ENCODE results near the gene KCP. TPM values are rescaled to one million over a fixed set of nuclear protein-coding genes. Genes with fewer than 3 reads are reported as not detected.

Gene KCP
- total RNA-seq, 8 experiments from 2014 or later, result 0.22 to 1.5 (median 0.32) TPM

GRCh38 chr7:128891110-128891941 is 19.2 kb downstream of the KCP start:
- peak in 6 of 8 experiments; percentile 6 to 28 (median 18) for ATAC-seq (replicated peaks in 6 of 8)
- 60% methylated on average over 2 of the region's 41 CpGs; no CpG with 5 or more reads in 9 of the 10 experiments for WGBS, 10 experiments
- in situ Hi-C loops (cut with MboI; ENCODE audit: low pct_unique_long_range_greater_than_20kb in 2 of 9, low sequenced_read_pairs in 9 of 9, unreplicated experiment in 9 of 9), result loop anchor here in 5 of 9 experiments (25.0 kb wide), 4 partner anchors 279 to 479 kb away; partner anchors contain the start of genes HILPDA (in 1 of the 5) and IMPDH1 (in 1 of the 5)
- Histone ChIP-seq H3K4me1 (replicated peaks in 1 of 2) (no peaks in the 10 kb centered on the region), H3K27ac (no peak overlapping the region), H3K4me3 (no peak overlapping the region)

GRCh38 chr7:128890306-128891109 is 20.0 kb downstream of the KCP start:
- in situ Hi-C loops (cut with MboI; ENCODE audit: low pct_unique_long_range_greater_than_20kb in 2 of 9, low sequenced_read_pairs in 9 of 9, unreplicated experiment in 9 of 9), result loop anchor here in 5 of 9 experiments (25.0 kb wide), 4 partner anchors 278 to 478 kb away; partner anchors contain the start of genes HILPDA (in 1 of the 5) and IMPDH1 (in 1 of the 5)
- ATAC-seq (replicated peaks in 6 of 8), result peak in 7 of 8 experiments; percentile 9 to 73 (median 29)
- H3K4me3 ChIP-seq, result no peak overlapping the region
- no peak overlapping the region for H3K27ac ChIP-seq
- no peaks in the 10 kb centered on the region for H3K4me1 ChIP-seq (replicated peaks in 1 of 2)
- 33 to 100% methylated on average over 1 of the region's 67 CpGs; no CpG with 5 or more reads in 8 of the 10 experiments for WGBS, 10 experiments

- Histone ChIP-seq H3K4me1 (replicated peaks in 1 of 2) (no peaks in the 10 kb centered on the region), H3K27ac (no peak overlapping the region), H3K4me3 (no peak overlapping the region)
- 34 to 80% (median 70%) methylated on average over 1 to 4 of the region's 8 CpGs; no CpG with 5 or more reads in 4 of the 10 experiments for WGBS, 10 experiments
- peak in 3 of 8 experiments; percentile 34 to 51 (median 46) for ATAC-seq (replicated peaks in 6 of 8)
- in situ Hi-C loops (cut with MboI; ENCODE audit: low pct_unique_long_range_greater_than_20kb in 2 of 9, low sequenced_read_pairs in 9 of 9, unreplicated experiment in 9 of 9), result loop anchor here in 5 of 9 experiments (25.0 kb wide), 4 partner anchors 277 to 477 kb away; partner anchors contain the start of genes HILPDA (in 1 of the 5) and IMPDH1 (in 1 of the 5)
These were observed 21.4 kb downstream of the KCP start for GRCh38 chr7:128889121-128889520.

- Histone ChIP-seq H3K4me3 (no peak overlapping the region), H3K27ac (no peak overlapping the region), H3K4me1 (replicated peaks in 1 of 2) (no peaks in the 10 kb centered on the region)
- WGBS, 10 experiments, result 50 to 100% methylated on average over 2 of the region's 11 CpGs; no CpG with 5 or more reads in 8 of the 10 experiments
- ATAC-seq (replicated peaks in 6 of 8), result no peak
- in situ Hi-C loops (cut with MboI; ENCODE audit: low pct_unique_long_range_greater_than_20kb in 2 of 9, low sequenced_read_pairs in 9 of 9, unreplicated experiment in 9 of 9), result loop anchor here in 5 of 9 experiments (25.0 kb wide), 4 partner anchors 276 to 476 kb away; partner anchors contain the start of genes HILPDA (in 1 of the 5) and IMPDH1 (in 1 of the 5)
These were observed 21.8 kb downstream of the KCP start for GRCh38 chr7:128888756-128889095.

GRCh38 chr7:128888039-128888755 is 22.3 kb downstream of the KCP start:
- in situ Hi-C loops (cut with MboI; ENCODE audit: low pct_unique_long_range_greater_than_20kb in 2 of 9, low sequenced_read_pairs in 9 of 9, unreplicated experiment in 9 of 9), result loop anchor here in 5 of 9 experiments (25.0 kb wide), 4 partner anchors 276 to 476 kb away; partner anchors contain the start of genes HILPDA (in 1 of the 5) and IMPDH1 (in 1 of the 5)
- no peak for ATAC-seq (replicated peaks in 6 of 8)
- Histone ChIP-seq H3K4me3 (no peak overlapping the region), H3K27ac (no peak overlapping the region), H3K4me1 (replicated peaks in 1 of 2) (no peaks in the 10 kb centered on the region)
- 0 to 100% (median 80%) methylated on average over 1 to 4 of the region's 7 CpGs; no CpG with 5 or more reads in 3 of the 10 experiments for WGBS, 10 experiments

- WGBS, 10 experiments, result 88 to 100% (median 95%) methylated on average over 1 to 3 of the region's 7 CpGs; no CpG with 5 or more reads in 6 of the 10 experiments
- no peak overlapping the region for H3K4me3 ChIP-seq
- H3K4me1 ChIP-seq (replicated peaks in 1 of 2), result no peaks in the 10 kb centered on the region
- H3K27ac ChIP-seq, result no peak overlapping the region
- in situ Hi-C loops (cut with MboI; ENCODE audit: low pct_unique_long_range_greater_than_20kb in 2 of 9, low sequenced_read_pairs in 9 of 9, unreplicated experiment in 9 of 9), result loop anchor here in 5 of 9 experiments (25.0 kb wide), 4 partner anchors 275 to 475 kb away; partner anchors contain the start of genes HILPDA (in 1 of the 5) and IMPDH1 (in 1 of the 5)
- peak in 1 of 8 experiments; percentile 8 for ATAC-seq (replicated peaks in 6 of 8)
These were observed 23.1 kb downstream of the KCP start for GRCh38 chr7:128887169-128888038.

- WGBS, 10 experiments, result 0 to 100% (median 60%) methylated on average over 1 of the region's 14 CpGs; no CpG with 5 or more reads in 7 of the 10 experiments
- no peak overlapping the region for H3K27ac ChIP-seq
- peak in 2 of 8 experiments; percentile 6 to 11 for ATAC-seq (replicated peaks in 6 of 8)
- no peaks in the 10 kb centered on the region for H3K4me1 ChIP-seq (replicated peaks in 1 of 2)
- in situ Hi-C loops (cut with MboI; ENCODE audit: low pct_unique_long_range_greater_than_20kb in 2 of 9, low sequenced_read_pairs in 9 of 9, unreplicated experiment in 9 of 9), result loop anchor here in 5 of 9 experiments (25.0 kb wide), 4 partner anchors 274 to 474 kb away; partner anchors contain the start of genes HILPDA (in 1 of the 5) and IMPDH1 (in 1 of the 5)
- no peak overlapping the region for H3K4me3 ChIP-seq
These were observed 23.9 kb downstream of the KCP start for GRCh38 chr7:128886391-128887168.

- ATAC-seq (replicated peaks in 6 of 8), result no peak
- in situ Hi-C loops (cut with MboI; ENCODE audit: low pct_unique_long_range_greater_than_20kb in 2 of 9, low sequenced_read_pairs in 9 of 9, unreplicated experiment in 9 of 9), result loop anchor here in 5 of 9 experiments (25.0 kb wide), 4 partner anchors 273 to 473 kb away; partner anchors contain the start of genes HILPDA (in 1 of the 5) and IMPDH1 (in 1 of the 5)
- H3K4me3 ChIP-seq, result no peak overlapping the region
- H3K27ac ChIP-seq, result no peak overlapping the region
- H3K4me1 ChIP-seq (replicated peaks in 1 of 2), result no peaks in the 10 kb centered on the region
- 67 to 100% (median 78%) methylated on average over 1 to 6 of the region's 10 CpGs; no CpG with 5 or more reads in 3 of the 10 experiments for WGBS, 10 experiments
These were observed 24.9 kb downstream of the KCP start for GRCh38 chr7:128885370-128886187.

- ATAC-seq (replicated peaks in 6 of 8), result peak in 1 of 8 experiments; percentile 5
- H3K4me3 ChIP-seq, result no peak overlapping the region
- WGBS, 10 experiments, result 80 to 100% (median 92%) methylated on average over 1 to 5 of the region's 26 CpGs; no CpG with 5 or more reads in 6 of the 10 experiments
- no peak overlapping the region for H3K27ac ChIP-seq
- peaks cover 0 to 6% of the 10 kb centered on the region in 2 donors for H3K4me1 ChIP-seq (replicated peaks in 1 of 2)
- in situ Hi-C loops (cut with MboI; ENCODE audit: low pct_unique_long_range_greater_than_20kb in 2 of 9, low sequenced_read_pairs in 9 of 9, unreplicated experiment in 9 of 9), result loop anchor here in 5 of 9 experiments (25.0 kb wide), 4 partner anchors 272 to 472 kb away; partner anchors contain the start of genes HILPDA (in 1 of the 5) and IMPDH1 (in 1 of the 5)
These were observed 25.7 kb downstream of the KCP start for GRCh38 chr7:128884561-128885369.
